ENCODE data around the gene FGF14. TPM values are rescaled to one million over a fixed set of nuclear protein-coding genes. Genes with fewer than 3 reads are reported as not detected.

The FGF14 gene
- total and polyA plus RNA-seq, 2 of the 4 experiments (the other 2 are of a cell fraction) = under 0.01 TPM; not detected in 1

DNA sequence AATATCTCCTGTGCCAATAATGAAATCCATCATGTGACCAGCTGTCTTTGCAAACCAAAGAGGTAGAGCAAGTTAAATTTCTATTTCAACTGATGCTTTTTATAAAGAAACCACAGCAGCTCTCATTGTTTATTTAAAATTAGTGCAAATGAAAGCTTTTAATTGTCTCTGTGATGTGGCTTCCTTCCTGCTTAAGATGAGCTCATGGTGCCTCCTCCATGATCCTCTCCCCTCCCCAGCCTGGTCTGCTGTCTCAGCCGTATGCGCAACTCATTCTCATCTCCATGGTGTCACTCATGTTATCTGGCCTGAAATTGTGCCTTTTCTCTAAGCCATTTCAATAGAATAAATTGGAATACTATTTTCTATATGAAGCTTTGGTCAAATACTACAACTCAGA, 270.6 kb downstream of the FGF14 start:
- no CpG with 5 or more reads among the region's 2 CpGs for WGBS, 2 experiments (ENCODE audit: extremely low coverage in 2 of 2, insufficient read length in 1 of 2)
- no peak overlapping the region for H4K91ac ChIP-seq (ENCODE audit: insufficient read depth, low read depth, low read length)
- no peak overlapping the region for H2AK9ac ChIP-seq (replicated peaks; ENCODE audit: low read depth, low read length, poor library complexity)
- H2AK5ac ChIP-seq (ENCODE audit: low read depth, low read length) = no peak overlapping the region
- H4K8ac ChIP-seq (ENCODE audit: low read depth in 2 of 2, low read length in 2 of 2) = no peak overlapping the region
- no peak overlapping the region for H2BK15ac ChIP-seq (ENCODE audit: low read depth, low read length)
- H3K27ac ChIP-seq (ENCODE audit: insufficient read depth, low read length) = no peak overlapping the region
- BruUV-seq (replicated peaks) = no TSS peak
- no peaks in the 10 kb centered on the region for H3K9me3 ChIP-seq (ENCODE audit: control insufficient read depth, insufficient read depth, low read length)
- H4K5ac ChIP-seq (ENCODE audit: low read depth, low read length) = no peak overlapping the region
- H4K20me1 ChIP-seq (ENCODE audit: insufficient read depth, low read length) = no peaks in the 10 kb centered on the region
- intact Hi-C loops (cut with micrococcal nuclease) = no loop called here
- no peak overlapping the region for H3K23ac ChIP-seq (ENCODE audit: low read depth, low read length)
- no peaks in the 10 kb centered on the region for H3K4me1 ChIP-seq (ENCODE audit: control insufficient read depth, insufficient read depth, low read length)
- H2BK5ac ChIP-seq (ENCODE audit: low read depth, low read length, poor library complexity, severe bottlenecking) = no peak overlapping the region
- no peaks in the 10 kb centered on the region for H3K27me3 ChIP-seq (ENCODE audit: control insufficient read depth, insufficient read depth, low read length)
- dilution Hi-C loops (cut with HindIII; ENCODE audit: low sequenced_read_pairs, unreplicated experiment) = no loop called here
- no peak overlapping the region for H3K56ac ChIP-seq (ENCODE audit: extremely low read depth, insufficient read depth, low read length)
- no peak for DNase-seq
- CTCF ChIA-PET = interaction anchor here (0.7 kb wide), 1 partner anchor 350 kb away, joined by 3 read pairs; no protein-coding TSS in a partner anchor
- no peak overlapping the region for H3K14ac ChIP-seq (replicated peaks; ENCODE audit: low read depth, low read length)
- H3K36me3 ChIP-seq (ENCODE audit: control insufficient read depth, insufficient read depth, low read length) = no peaks in the 10 kb centered on the region
- no peak overlapping the region for H3K4me2 ChIP-seq (ENCODE audit: low read depth, low read length)
- H3K4me3 ChIP-seq (ENCODE audit: insufficient read depth, low read depth, low read length) = no peak overlapping the region
- H3K4ac ChIP-seq (ENCODE audit: low read depth, low read length) = no peak overlapping the region
- in situ Hi-C loops (cut with MboI; ENCODE audit: low sequenced_read_pairs) = loop anchor here (25.0 kb wide), 2 partner anchors 331 to 994 kb away; no protein-coding TSS in a partner anchor
- no peak for ATAC-seq (ENCODE audit: low read depth)
- H2AFZ ChIP-seq (replicated peaks; ENCODE audit: low read length, poor library complexity) = no peak overlapping the region
- H3K18ac ChIP-seq (ENCODE audit: low read depth, low read length) = no peak overlapping the region
- POLR2A ChIA-PET (ENCODE audit: unreplicated experiment) = no interaction called here
- no peaks in the 10 kb centered on the region for H3K9me1 ChIP-seq (ENCODE audit: insufficient read depth, low read length)
- no peak overlapping the region for H2BK120ac ChIP-seq (ENCODE audit: low read depth, low read length)
- H3K79me1 ChIP-seq (ENCODE audit: low read depth in 1 of 2, low read length in 2 of 2) = no peaks in the 10 kb centered on the region
- H2BK20ac ChIP-seq (ENCODE audit: low read depth, low read length) = no peak overlapping the region
- TF ChIP-seq, protein P1, sequence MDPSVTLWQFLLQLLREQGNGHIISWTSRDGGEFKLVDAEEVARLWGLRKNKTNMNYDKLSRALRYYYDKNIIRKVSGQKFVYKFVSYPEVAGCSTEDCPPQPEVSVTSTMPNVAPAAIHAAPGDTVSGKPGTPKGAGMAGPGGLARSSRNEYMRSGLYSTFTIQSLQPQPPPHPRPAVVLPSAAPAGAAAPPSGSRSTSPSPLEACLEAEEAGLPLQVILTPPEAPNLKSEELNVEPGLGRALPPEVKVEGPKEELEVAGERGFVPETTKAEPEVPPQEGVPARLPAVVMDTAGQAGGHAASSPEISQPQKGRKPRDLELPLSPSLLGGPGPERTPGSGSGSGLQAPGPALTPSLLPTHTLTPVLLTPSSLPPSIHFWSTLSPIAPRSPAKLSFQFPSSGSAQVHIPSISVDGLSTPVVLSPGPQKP (IDR thresholded peaks at IDR 0.05; ENCODE audit: borderline replicate concordance, low read depth, low read length) = no peak
- TF ChIP-seq BHLHE40 (IDR thresholded peaks at IDR 0.05; ENCODE audit: low read depth, low read length) (no peak), MXI1 (IDR thresholded peaks at IDR 0.05; ENCODE audit: borderline replicate concordance, low read depth, low read length) (no peak), RCOR1 (IDR thresholded peaks at IDR 0.05; ENCODE audit: insufficient replicate concordance, low read length) (no peak), NFE2L2 (IDR thresholded peaks at IDR 0.05; ENCODE audit: low read depth, low read length) (no peak), RAD21 (IDR thresholded peaks at IDR 0.05; ENCODE audit: low read length) (no peak), CTCF (conservative IDR thresholded peaks at IDR 0.05; ENCODE audit: low read depth, low read length) (no peak), FOS (IDR thresholded peaks at IDR 0.05; ENCODE audit: low read depth, low read length) (no peak), CEBPB (IDR thresholded peaks at IDR 0.05; ENCODE audit: low read depth, low read length) (no peak), POLR2A (IDR thresholded peaks at IDR 0.05; ENCODE audit: low read depth, low read length) (no peak), SMC3 (IDR thresholded peaks at IDR 0.05; ENCODE audit: low read depth, low read length) (no peak), RFX5 (IDR thresholded peaks at IDR 0.05; ENCODE audit: low read depth, low read length) (no peak), MAZ (IDR thresholded peaks at IDR 0.05; ENCODE audit: borderline replicate concordance, low read depth, low read length) (no peak), CHD1 (IDR thresholded peaks at IDR 0.05; ENCODE audit: low read depth, low read length) (no peak), MAFK (IDR thresholded peaks at IDR 0.05; ENCODE audit: low read depth, low read length) (no peak)
- TF ChIP-seq, protein P2, sequence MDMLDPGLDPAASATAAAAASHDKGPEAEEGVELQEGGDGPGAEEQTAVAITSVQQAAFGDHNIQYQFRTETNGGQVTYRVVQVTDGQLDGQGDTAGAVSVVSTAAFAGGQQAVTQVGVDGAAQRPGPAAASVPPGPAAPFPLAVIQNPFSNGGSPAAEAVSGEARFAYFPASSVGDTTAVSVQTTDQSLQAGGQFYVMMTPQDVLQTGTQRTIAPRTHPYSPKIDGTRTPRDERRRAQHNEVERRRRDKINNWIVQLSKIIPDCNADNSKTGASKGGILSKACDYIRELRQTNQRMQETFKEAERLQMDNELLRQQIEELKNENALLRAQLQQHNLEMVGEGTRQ (IDR thresholded peaks at IDR 0.05; ENCODE audit: low read depth, low read length) = no peak
- H3K9ac ChIP-seq (ENCODE audit: low read depth, low read length) = no peak overlapping the region

All from IMR-90 (cell line).